ENCODE results near the gene PLGRKT. TPM values are rescaled to one million over a fixed set of nuclear protein-coding genes. Genes with fewer than 3 reads are reported as not detected.
A peak's percentile ranks its signal among the peaks of the same experiment; 100 is the strongest.
"Not testable (repeated sequence)": the region's sequence is repeated elsewhere in the genome, so short reads cannot be mapped to it uniquely, and the experiment has no call there.

PLGRKT gene
- total and polyA plus RNA-seq, 4 donors: 11.7 to 28.4 (median 22.2) TPM

DNA sequence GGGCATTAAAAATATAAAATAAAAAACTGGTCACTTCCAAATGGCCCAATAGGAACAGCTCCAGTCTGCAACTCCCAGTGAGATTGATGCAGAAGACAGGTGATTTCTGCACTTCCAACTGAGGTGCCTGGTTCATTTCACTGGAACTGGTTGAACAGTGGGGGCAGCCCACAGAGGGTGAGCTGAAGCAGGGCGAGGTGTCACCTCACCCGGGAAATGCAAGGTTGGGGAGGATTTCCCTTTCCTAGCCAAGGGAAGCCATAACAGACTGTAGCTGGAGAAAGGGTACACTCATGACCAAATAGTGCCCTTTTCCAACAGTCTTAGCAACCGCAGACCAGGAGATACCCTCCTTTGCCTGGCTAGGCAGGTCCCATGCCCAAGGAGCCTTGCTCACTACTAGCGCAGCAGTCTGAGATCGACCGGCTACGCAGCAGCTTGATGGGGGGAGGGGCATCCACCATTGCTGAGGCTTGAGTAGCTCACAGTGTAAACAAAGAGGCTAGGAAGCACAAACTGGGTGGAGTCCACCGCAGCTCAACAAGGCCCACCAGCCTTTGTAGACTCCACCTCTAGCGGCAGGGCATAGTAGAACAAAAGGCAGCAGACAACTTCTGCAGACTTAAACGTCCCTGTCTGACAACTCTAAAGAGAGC is 110.7 kb downstream of the PLGRKT start:
- WGBS, 2 donors: 60 to 75% methylated on average over 10 of the region's 10 CpGs
- ATAC-seq (ENCODE audit: insufficient read depth, low FRiP score) (no peak), DNase-seq (peak; percentile 35 to 59 (median 54))
- Histone ChIP-seq H3K27me3 (ENCODE audit: control insufficient read depth in 3 of 3, insufficient read depth in 3 of 3, low read length in 2 of 3) (no peaks in the 10 kb centered on the region), H3K36me3 (ENCODE audit: control insufficient read depth in 4 of 4, insufficient read depth in 4 of 4, low read length in 4 of 4) (no peaks in the 10 kb centered on the region), H3K4me3 (no peak overlapping the region), H3K9me3 (ENCODE audit: control insufficient read depth in 4 of 4, insufficient read depth in 3 of 4, low read length in 3 of 4) (no peaks in the 10 kb centered on the region), H3K9ac (ENCODE audit: insufficient read depth in 1 of 2, low read length in 2 of 2) (no peak overlapping the region), H3K4me1 (ENCODE audit: control insufficient read depth in 5 of 5, insufficient read depth in 5 of 5, low read length in 5 of 5) (peaks cover 0 to 5% (median 0%) of the 10 kb centered on the region in 5 donors), H3K27ac (ENCODE audit: low read depth in 1 of 2, low read length in 1 of 2) (no peak overlapping the region)
- TF ChIP-seq, protein P1, sequence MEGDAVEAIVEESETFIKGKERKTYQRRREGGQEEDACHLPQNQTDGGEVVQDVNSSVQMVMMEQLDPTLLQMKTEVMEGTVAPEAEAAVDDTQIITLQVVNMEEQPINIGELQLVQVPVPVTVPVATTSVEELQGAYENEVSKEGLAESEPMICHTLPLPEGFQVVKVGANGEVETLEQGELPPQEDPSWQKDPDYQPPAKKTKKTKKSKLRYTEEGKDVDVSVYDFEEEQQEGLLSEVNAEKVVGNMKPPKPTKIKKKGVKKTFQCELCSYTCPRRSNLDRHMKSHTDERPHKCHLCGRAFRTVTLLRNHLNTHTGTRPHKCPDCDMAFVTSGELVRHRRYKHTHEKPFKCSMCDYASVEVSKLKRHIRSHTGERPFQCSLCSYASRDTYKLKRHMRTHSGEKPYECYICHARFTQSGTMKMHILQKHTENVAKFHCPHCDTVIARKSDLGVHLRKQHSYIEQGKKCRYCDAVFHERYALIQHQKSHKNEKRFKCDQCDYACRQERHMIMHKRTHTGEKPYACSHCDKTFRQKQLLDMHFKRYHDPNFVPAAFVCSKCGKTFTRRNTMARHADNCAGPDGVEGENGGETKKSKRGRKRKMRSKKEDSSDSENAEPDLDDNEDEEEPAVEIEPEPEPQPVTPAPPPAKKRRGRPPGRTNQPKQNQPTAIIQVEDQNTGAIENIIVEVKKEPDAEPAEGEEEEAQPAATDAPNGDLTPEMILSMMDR (IDR thresholded peaks at IDR 0.05; ENCODE audit: control extremely low read depth, extremely low read depth): no peak

DNA sequence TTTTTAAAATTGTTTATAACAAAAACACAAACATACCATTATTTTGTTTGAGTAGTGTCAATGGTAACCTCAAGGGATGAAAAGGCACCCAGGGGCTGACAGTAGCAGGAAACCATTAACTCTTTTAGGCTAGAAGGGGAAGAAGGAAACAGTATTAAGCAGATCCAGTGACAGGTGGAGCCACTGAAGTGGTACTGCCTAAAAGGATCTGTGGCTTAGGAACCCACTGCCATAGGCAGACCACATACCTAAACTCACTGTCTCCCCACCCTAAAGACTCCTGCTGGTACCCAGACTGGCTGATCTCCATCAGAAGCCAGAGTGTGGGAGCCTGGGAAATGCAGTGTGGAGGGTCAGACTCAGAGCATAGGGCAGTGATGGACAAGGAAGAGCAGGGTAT is 111.5 kb downstream of the PLGRKT start:
- no peak overlapping the region for H3K9ac ChIP-seq (ENCODE audit: insufficient read depth in 1 of 2, low read length in 2 of 2)
- no peaks in the 10 kb centered on the region for H3K36me3 ChIP-seq (ENCODE audit: control insufficient read depth in 4 of 4, insufficient read depth in 4 of 4, low read length in 4 of 4)
- no peaks in the 10 kb centered on the region for H3K27me3 ChIP-seq (ENCODE audit: control insufficient read depth in 3 of 3, insufficient read depth in 3 of 3, low read length in 2 of 3)
- TF ChIP-seq, protein P1 (IDR thresholded peaks at IDR 0.05; ENCODE audit: control extremely low read depth, extremely low read depth): no peak
- no peaks in the 10 kb centered on the region for H3K9me3 ChIP-seq (ENCODE audit: control insufficient read depth in 4 of 4, insufficient read depth in 3 of 4, low read length in 3 of 4)
- no peak for ATAC-seq (ENCODE audit: insufficient read depth, low FRiP score)
- H3K4me3 ChIP-seq: no peak overlapping the region
- no peak for DNase-seq
- H3K4me1 ChIP-seq (ENCODE audit: control insufficient read depth in 5 of 5, insufficient read depth in 5 of 5, low read length in 5 of 5): peaks cover 0 to 5% (median 0%) of the 10 kb centered on the region in 5 donors
- no peak overlapping the region for H3K27ac ChIP-seq (ENCODE audit: low read depth in 1 of 2, low read length in 1 of 2)

DNA sequence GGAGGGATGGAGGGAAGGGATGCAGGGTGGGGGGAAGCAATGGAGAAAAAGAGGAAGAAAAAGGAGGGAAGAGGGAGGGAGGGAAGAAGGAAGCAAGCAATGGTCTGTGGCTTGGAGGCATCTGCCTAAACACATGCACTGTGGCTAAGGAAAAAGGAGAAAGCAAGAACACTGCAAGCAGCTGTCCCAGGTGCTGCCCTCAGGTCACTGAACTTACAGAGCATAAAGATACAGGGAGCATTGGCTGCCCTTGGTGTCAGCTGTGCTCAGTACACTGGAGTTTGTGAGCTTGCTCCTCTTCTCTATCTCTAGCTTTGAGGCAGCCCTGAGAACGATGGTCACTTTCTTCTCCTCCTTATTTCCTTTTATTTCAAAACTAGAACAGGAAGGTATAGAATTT is 116.1 kb downstream of the PLGRKT start:
- not testable (repeated sequence) for H3K36me3 ChIP-seq (ENCODE audit: control insufficient read depth in 4 of 4, insufficient read depth in 4 of 4, low read length in 4 of 4); H3K27ac ChIP-seq (ENCODE audit: low read depth in 1 of 2, low read length in 1 of 2); H3K27me3 ChIP-seq (ENCODE audit: control insufficient read depth in 3 of 3, insufficient read depth in 3 of 3, low read length in 2 of 3); DNase-seq; H3K9ac ChIP-seq (ENCODE audit: insufficient read depth in 1 of 2, low read length in 2 of 2); H3K4me3 ChIP-seq; ATAC-seq (ENCODE audit: insufficient read depth, low FRiP score); H3K4me1 ChIP-seq (ENCODE audit: control insufficient read depth in 5 of 5, insufficient read depth in 5 of 5, low read length in 5 of 5); H3K9me3 ChIP-seq (ENCODE audit: control insufficient read depth in 4 of 4, insufficient read depth in 3 of 4, low read length in 3 of 4)
- 59 to 65% methylated on average over 1 of the region's 1 CpG for WGBS, 2 donors

DNA sequence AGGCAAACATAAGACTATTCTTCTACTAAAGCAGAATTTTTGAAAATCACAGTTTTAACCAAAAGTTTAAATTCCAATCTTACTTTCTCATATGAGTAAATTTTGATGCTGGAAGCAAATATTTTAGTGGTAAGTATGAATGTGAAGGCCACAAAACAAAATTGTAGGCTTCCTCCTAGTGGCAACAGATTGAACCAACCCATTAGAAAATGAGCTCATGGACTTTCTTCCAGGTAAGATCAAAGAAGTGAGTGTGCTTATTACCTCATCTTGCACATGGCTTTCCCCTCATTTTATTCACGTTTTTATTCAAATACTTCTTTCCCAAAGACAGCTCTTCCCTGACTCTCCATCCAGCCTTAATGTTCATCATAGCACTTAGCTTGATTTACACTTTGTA is 116.7 kb downstream of the PLGRKT start:
- H3K4me3 ChIP-seq: no peak overlapping the region
- no peaks in the 10 kb centered on the region for H3K36me3 ChIP-seq (ENCODE audit: control insufficient read depth in 4 of 4, insufficient read depth in 4 of 4, low read length in 4 of 4)
- 31 to 46% methylated on average over 1 of the region's 1 CpG for WGBS, 2 donors
- H3K9me3 ChIP-seq (ENCODE audit: control insufficient read depth in 4 of 4, insufficient read depth in 3 of 4, low read length in 3 of 4): no peaks in the 10 kb centered on the region
- DNase-seq: no peak
- no peak overlapping the region for H3K9ac ChIP-seq (ENCODE audit: insufficient read depth in 1 of 2, low read length in 2 of 2)
- H3K27me3 ChIP-seq (ENCODE audit: control insufficient read depth in 3 of 3, insufficient read depth in 3 of 3, low read length in 2 of 3): no peaks in the 10 kb centered on the region
- TF ChIP-seq, protein P1 (IDR thresholded peaks at IDR 0.05; ENCODE audit: control extremely low read depth, extremely low read depth): no peak
- no peak overlapping the region for H3K27ac ChIP-seq (ENCODE audit: low read depth in 1 of 2, low read length in 1 of 2)
- ATAC-seq (ENCODE audit: insufficient read depth, low FRiP score): no peak
- no peaks in the 10 kb centered on the region for H3K4me1 ChIP-seq (ENCODE audit: control insufficient read depth in 5 of 5, insufficient read depth in 5 of 5, low read length in 5 of 5)

DNA sequence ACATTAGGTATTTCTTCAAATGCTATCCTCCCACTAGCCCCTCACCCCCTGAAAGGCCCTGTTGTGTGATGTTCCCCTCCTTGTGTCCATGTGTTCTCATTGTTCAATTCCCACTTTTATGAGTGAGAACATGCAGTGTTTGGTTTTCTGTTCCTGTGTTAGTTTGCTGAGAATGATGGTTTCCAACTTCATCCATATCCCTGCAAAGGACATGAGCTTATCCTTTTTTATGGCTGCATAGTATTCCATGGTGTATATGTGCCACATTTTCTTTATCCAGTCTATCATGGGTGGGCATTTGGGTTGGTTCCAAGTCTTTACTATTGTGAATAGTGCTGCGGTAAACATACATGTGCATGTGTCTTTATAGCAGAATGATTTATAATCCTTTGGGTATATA is 121.3 kb downstream of the PLGRKT start:
- not testable (repeated sequence) for DNase-seq; ATAC-seq (ENCODE audit: insufficient read depth, low FRiP score)
- 98 to 100% methylated on average over 1 of the region's 1 CpG for WGBS, 2 donors

More for the DNA sequence above, 121.3 kb downstream of the PLGRKT start:
- not testable (repeated sequence) for H3K9ac ChIP-seq (ENCODE audit: insufficient read depth in 1 of 2, low read length in 2 of 2); H3K9me3 ChIP-seq (ENCODE audit: control insufficient read depth in 4 of 4, insufficient read depth in 3 of 4, low read length in 3 of 4); H3K4me1 ChIP-seq (ENCODE audit: control insufficient read depth in 5 of 5, insufficient read depth in 5 of 5, low read length in 5 of 5); H3K27me3 ChIP-seq (ENCODE audit: control insufficient read depth in 3 of 3, insufficient read depth in 3 of 3, low read length in 2 of 3); H3K27ac ChIP-seq (ENCODE audit: low read depth in 1 of 2, low read length in 1 of 2); H3K4me3 ChIP-seq; H3K36me3 ChIP-seq (ENCODE audit: control insufficient read depth in 4 of 4, insufficient read depth in 4 of 4, low read length in 4 of 4)
